GM12892 (cell line): ENCODE results near the gene NXPH4.

Source experiments
- POLR2A ChIP-seq: IDR thresholded peaks from 2 replicates; pipeline ENCODE4 v1.6.1; 2011; ENCODE audit warnings: low read depth, low read length, control low read depth
- POLR2AphosphoS5 ChIP-seq: IDR thresholded peaks from 2 replicates; pipeline ENCODE4 v1.6.1; 2011; ENCODE audit warnings: low read depth, low read length, control low read depth

DNA sequence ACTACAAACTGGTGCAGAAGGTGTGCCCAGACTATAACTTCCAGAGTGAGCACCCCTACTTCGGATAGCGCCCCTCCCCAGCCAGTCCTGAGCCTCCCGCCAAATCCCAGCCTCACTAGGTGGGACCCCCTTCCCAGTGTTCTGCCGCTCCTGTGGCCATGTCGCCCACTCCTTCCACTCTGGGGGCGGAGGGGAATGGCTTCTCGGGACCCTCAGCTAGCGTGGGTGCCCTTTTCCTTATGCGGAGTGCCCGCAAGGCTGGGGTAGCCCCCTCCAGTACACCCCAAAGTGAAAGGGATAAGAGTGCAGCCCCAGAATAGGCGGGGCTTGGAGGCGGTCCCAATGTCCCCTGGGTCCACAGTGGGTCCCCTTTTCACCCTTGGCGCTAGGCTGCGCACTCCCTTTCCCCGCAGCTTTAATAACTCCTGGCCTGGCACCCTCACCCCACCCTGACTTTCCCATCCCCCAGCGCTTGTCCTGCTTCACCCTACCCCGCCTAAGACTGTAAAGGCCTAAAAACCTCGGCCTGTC, 9.2 kb downstream of the NXPH4 start:
- TF ChIP-seq POLR2A, result no peak
- TF ChIP-seq POLR2AphosphoS5, result no peak
